GM12878 (cell line): ENCODE results near the gene NKAIN2. TPM values are rescaled to one million over a fixed set of nuclear protein-coding genes. Genes with fewer than 3 reads are reported as not detected.

Experiments used
- ATAC-seq: fragments of 200-7000 bp; cut with Tn5 transposase; 3 replicates; pipeline ENCODE4 v1.9.1; 2020; ENCODE audit warnings: mild to moderate bottlenecking, moderate library complexity
- BruUV-seq: library from RNA; stranded (reverse); fragments of 400-500 nt; replicated peaks from 2 replicates; lab custom pipeline; 2021; lab: Mats Ljungman, UMichigan
- CTCF ChIA-PET: fragments of 300-600 bp; sonication (Branson Sonifier 250); formaldehyde crosslinking; extraction: SDS; loops from one replicate; lab custom pipeline; 2021; ENCODE audit warnings: inconsistent platforms; lab: Yijun Ruan, JAX
- POLR2A ChIA-PET: fragments of 350-600 bp; formaldehyde crosslinking; extraction: SDS; loops from one replicate; lab custom pipeline; 2021; ENCODE audit warnings: inconsistent platforms; lab: Charles Lee
- RAD21 ChIA-PET: fragments of 300-600 bp; sonication (Branson Sonifier 250); formaldehyde crosslinking; loops from one replicate; lab custom pipeline; 2023; ENCODE audit warnings: antibody characterized with exemption; ENCODE audit not compliant: unreplicated experiment; lab: Charles Lee
- SMC1A ChIA-PET: fragments of 300-600 bp; sonication (Branson Sonifier 250); formaldehyde crosslinking; loops from one replicate; lab custom pipeline; 2023; ENCODE audit not compliant: unreplicated experiment, uncharacterized antibody; lab: Charles Lee
- DNase-seq: peaks from one replicate; pipeline ENCODE4 v3.0.0-alpha.2; 2011; ENCODE audit warnings: low read depth, low spot score
- FAIRE-seq: peaks from 3 replicates; lab custom pipeline; 2011; peaks lifted over from hg19 to GRCh38; lab: Jason Lieb, UNC
- H2AFZ ChIP-seq: 2 replicates; pipeline ENCODE4 v1.6.0; 2011; ENCODE audit warnings: low read depth, low read length, control low read depth; ENCODE audit not compliant: control insufficient read depth
- H3K27ac ChIP-seq: 2 replicates; pipeline ENCODE4 v1.5.1; 2011; ENCODE audit warnings: control low read depth; ENCODE audit not compliant: control insufficient read depth, insufficient read depth
- H3K27me3 ChIP-seq, 2 experiments: replicated peaks in 1 of 2; 2 replicates each; pipeline versions ENCODE4 v1.6.0 to v1.6.1; 2011; ENCODE audit warnings: low read length in 1 of 2; ENCODE audit not compliant: control insufficient read depth in 2 of 2, insufficient read depth in 2 of 2
- H3K36me3 ChIP-seq, 2 experiments: 2 replicates each; pipeline ENCODE4 v1.5.1; 2011; ENCODE audit warnings: low read length in 1 of 2; ENCODE audit not compliant: control insufficient read depth in 2 of 2, insufficient read depth in 2 of 2
- H3K4me1 ChIP-seq: 2 replicates; pipeline ENCODE4 v1.6.1; 2011; ENCODE audit warnings: mild to moderate bottlenecking, low read length, moderate library complexity, mixed read lengths; ENCODE audit not compliant: control insufficient read depth, insufficient read depth
- H3K4me2 ChIP-seq: 2 replicates; pipeline ENCODE4 v1.6.0; 2011; ENCODE audit warnings: control low read depth; ENCODE audit not compliant: control insufficient read depth, insufficient read depth
- H3K4me3 ChIP-seq: fragments of 200-600 bp; sonication (generic); 2 replicates; pipeline ENCODE4 v1.5.1; 2016
- H3K79me2 ChIP-seq: 2 replicates; pipeline ENCODE4 v1.6.0; 2011; ENCODE audit warnings: low read length; ENCODE audit not compliant: control insufficient read depth, insufficient read depth
- H3K9ac ChIP-seq: 2 replicates; pipeline ENCODE4 v1.8.0; 2011; ENCODE audit warnings: low read length, control low read depth, mixed read lengths; ENCODE audit not compliant: control insufficient read depth, insufficient read depth
- H3K9me3 ChIP-seq: replicated peaks from 3 replicates; pipeline ENCODE4 v1.5.1; 2011; ENCODE audit warnings: mild to moderate bottlenecking, low read length; ENCODE audit not compliant: control insufficient read depth, insufficient read depth
- H4K20me1 ChIP-seq: 2 replicates; pipeline ENCODE4 v1.6.0; 2011; ENCODE audit not compliant: control insufficient read depth, insufficient read depth
- ASH2L ChIP-seq: fragments of 300-600, 200-600 bp; sonication (generic); IDR thresholded peaks from 2 replicates; pipeline ENCODE4 v1.6.1; 2017; ENCODE audit warnings: low read depth, mild to moderate bottlenecking, borderline replicate concordance
- YY1 ChIP-seq: IDR thresholded peaks from 2 replicates; pipeline ENCODE4 v1.6.1; 2011; ENCODE audit warnings: low read depth, mild to moderate bottlenecking, low read length
- WGBS: methylation state at CpG from one replicate; pipeline ENCODE4 v1.1.6; 2016; ENCODE audit warnings: low lambda C conversion rate; ENCODE audit not compliant: insufficient replicate concordance, insufficient coverage; ENCODE audit errors: missing lambda C conversion rate; 5-methylcytosine and 5-hydroxymethylcytosine counted together
- in situ Hi-C: fragments of 300-500 bp; cut with MboI; formaldehyde crosslinking; loops from 9 replicates; pipeline ENCODE4 v1.14.3; 2018; ENCODE audit warnings: mixed read lengths
- intact Hi-C: fragments of 100-400 bp; cut with micrococcal nuclease; formaldehyde crosslinking; loops from one replicate; pipeline ENCODE4 v1.14.2; 2022; ENCODE audit not compliant: unreplicated experiment
- polyA plus RNA-seq, 11 experiments: library from polyadenylated mRNA; depleted of rRNA in 4 of 11; unstranded in 6 of 11; stranded (reverse) in 5 of 11; fragments of >200 nt; fragmentation: Nextera tagmentation in 4 of 11; fragmentation: Illumina TruSeq in 1 of 11; extraction: Ambion mirVana in 4 of 11; extraction: Trizol in 1 of 11; gene quantifications; 1 replicate in 1 of 11; 2 replicates in 10 of 11; pipeline versions ENCODE4 v1.2.1 to v1.2.3, GENCODE V29; 2011 to 2016; ENCODE audit warnings: inconsistent platforms in 2 of 11, missing spikeins in 2 of 11, low read depth in 1 of 11
- total RNA-seq, 4 experiments: library from RNA; depleted of rRNA in 3 of 4; stranded (reverse); fragments of >200 nt in 3 of 4; fragmentation: Illumina TruSeq in 1 of 4; extraction: Trizol in 1 of 4; gene quantifications; 2 replicates each; pipeline versions ENCODE4 v1.2.1 to v1.2.3, GENCODE V29; 2013 to 2021
- TF ChIP-seq, protein P1 (sequence below): IDR thresholded peaks from 2 replicates; pipeline ENCODE4 v1.6.1; 2011; ENCODE audit warnings: low read depth, low read length, improper control_type of control experiment, borderline replicate concordance
- TF ChIP-seq, protein P2 (sequence below): fragments of 450-650 bp; IDR thresholded peaks from 2 replicates; pipeline ENCODE4 v1.6.1; 2017; ENCODE audit warnings: mild to moderate bottlenecking, moderate library complexity
- TF ChIP-seq, protein P3 (sequence below): fragments of 450-650 bp; IDR thresholded peaks from 2 replicates; pipeline ENCODE4 v1.6.1; 2017; ENCODE audit warnings: low read depth, mild to moderate bottlenecking, moderate library complexity

The NKAIN2 gene
- total and polyA plus RNA-seq, 10 of the 15 experiments (the other 5 are each of a cell fraction or from before 2014, with no cell fraction given) = not detected

DNA sequence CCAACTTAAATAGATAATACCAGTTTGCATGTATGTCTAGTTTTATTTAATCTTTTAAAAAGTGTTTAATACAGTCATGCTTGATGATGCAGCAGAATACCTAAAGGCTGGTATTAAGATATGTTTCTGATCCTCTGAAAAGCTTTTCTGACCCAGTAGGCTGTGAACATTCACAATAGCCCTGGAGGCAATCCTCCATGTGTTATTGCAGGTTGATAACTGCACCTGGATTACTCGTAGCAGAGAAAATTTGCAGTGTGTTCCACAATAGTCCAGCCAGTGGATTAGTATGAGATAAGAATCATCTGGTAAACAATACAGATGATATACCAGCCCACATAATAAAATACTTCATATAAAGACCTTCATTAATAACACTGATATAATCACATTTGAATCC is 979.7 kb downstream of the NKAIN2 start:
- no peaks in the 10 kb centered on the region for H3K27me3 ChIP-seq
- POLR2A ChIA-PET = no interaction called here
- no peaks in the 10 kb centered on the region for H3K4me1 ChIP-seq
- intact Hi-C loops = no loop called here
- no peak overlapping the region for H3K27ac ChIP-seq
- DNase-seq = no peak
- H3K9me3 ChIP-seq = no peaks in the 10 kb centered on the region
- no peak overlapping the region for H3K9ac ChIP-seq
- H4K20me1 ChIP-seq = no peaks in the 10 kb centered on the region
- no peaks in the 10 kb centered on the region for H3K79me2 ChIP-seq
- no peak for ATAC-seq
- no peak for TF ChIP-seq YY1
- SMC1A ChIA-PET = no interaction called here
- no peak overlapping the region for H3K4me2 ChIP-seq
- H2AFZ ChIP-seq = no peak overlapping the region
- in situ Hi-C loops = loop anchor here (25.0 kb wide), 1 partner anchor 971 kb away; the partner anchor contains the start of gene NKAIN2
- CTCF ChIA-PET = no interaction called here
- RAD21 ChIA-PET = no interaction called here
- no TSS peak for BruUV-seq
- no peak overlapping the region for H3K4me3 ChIP-seq
- H3K36me3 ChIP-seq = no peaks in the 10 kb centered on the region
- FAIRE-seq = no peak
- WGBS = 44% methylated on average over 1 of the region's 1 CpG

DNA sequence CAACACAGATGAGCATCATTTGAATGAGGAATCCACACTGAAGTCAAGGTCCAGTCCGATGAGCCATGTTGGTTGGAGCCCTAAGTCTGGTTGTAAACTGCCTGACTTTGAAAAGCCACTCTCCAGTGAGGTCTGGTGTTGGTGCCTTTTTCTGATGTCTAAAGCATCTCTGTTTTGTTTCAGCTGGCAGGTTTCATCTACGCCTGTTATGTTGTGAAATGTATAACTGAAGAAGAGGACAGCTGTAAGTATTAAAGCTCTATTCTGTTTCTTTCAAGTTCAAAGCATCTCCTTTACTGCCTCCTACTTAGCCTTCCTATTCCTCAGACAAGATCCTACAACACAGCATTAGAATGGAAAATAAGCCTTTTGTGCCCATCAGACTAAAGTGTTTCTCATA is 987.5 kb downstream of the NKAIN2 start:
- no peak for TF ChIP-seq ASH2L
- TF ChIP-seq, protein P1, sequence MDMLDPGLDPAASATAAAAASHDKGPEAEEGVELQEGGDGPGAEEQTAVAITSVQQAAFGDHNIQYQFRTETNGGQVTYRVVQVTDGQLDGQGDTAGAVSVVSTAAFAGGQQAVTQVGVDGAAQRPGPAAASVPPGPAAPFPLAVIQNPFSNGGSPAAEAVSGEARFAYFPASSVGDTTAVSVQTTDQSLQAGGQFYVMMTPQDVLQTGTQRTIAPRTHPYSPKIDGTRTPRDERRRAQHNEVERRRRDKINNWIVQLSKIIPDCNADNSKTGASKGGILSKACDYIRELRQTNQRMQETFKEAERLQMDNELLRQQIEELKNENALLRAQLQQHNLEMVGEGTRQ = no peak
- TF ChIP-seq, protein P2, sequence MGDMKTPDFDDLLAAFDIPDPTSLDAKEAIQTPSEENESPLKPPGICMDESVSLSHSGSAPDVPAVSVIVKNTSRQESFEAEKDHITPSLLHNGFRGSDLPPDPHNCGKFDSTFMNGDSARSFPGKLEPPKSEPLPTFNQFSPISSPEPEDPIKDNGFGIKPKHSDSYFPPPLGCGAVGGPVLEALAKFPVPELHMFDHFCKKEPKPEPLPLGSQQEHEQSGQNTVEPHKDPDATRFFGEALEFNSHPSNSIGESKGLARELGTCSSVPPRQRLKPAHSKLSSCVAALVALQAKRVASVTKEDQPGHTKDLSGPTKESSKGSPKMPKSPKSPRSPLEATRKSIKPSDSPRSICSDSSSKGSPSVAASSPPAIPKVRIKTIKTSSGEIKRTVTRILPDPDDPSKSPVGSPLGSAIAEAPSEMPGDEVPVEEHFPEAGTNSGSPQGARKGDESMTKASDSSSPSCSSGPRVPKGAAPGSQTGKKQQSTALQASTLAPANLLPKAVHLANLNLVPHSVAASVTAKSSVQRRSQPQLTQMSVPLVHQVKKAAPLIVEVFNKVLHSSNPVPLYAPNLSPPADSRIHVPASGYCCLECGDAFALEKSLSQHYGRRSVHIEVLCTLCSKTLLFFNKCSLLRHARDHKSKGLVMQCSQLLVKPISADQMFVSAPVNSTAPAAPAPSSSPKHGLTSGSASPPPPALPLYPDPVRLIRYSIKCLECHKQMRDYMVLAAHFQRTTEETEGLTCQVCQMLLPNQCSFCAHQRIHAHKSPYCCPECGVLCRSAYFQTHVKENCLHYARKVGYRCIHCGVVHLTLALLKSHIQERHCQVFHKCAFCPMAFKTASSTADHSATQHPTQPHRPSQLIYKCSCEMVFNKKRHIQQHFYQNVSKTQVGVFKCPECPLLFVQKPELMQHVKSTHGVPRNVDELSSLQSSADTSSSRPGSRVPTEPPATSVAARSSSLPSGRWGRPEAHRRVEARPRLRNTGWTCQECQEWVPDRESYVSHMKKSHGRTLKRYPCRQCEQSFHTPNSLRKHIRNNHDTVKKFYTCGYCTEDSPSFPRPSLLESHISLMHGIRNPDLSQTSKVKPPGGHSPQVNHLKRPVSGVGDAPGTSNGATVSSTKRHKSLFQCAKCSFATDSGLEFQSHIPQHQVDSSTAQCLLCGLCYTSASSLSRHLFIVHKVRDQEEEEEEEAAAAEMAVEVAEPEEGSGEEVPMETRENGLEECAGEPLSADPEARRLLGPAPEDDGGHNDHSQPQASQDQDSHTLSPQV = no peak
- TF ChIP-seq, protein P3, sequence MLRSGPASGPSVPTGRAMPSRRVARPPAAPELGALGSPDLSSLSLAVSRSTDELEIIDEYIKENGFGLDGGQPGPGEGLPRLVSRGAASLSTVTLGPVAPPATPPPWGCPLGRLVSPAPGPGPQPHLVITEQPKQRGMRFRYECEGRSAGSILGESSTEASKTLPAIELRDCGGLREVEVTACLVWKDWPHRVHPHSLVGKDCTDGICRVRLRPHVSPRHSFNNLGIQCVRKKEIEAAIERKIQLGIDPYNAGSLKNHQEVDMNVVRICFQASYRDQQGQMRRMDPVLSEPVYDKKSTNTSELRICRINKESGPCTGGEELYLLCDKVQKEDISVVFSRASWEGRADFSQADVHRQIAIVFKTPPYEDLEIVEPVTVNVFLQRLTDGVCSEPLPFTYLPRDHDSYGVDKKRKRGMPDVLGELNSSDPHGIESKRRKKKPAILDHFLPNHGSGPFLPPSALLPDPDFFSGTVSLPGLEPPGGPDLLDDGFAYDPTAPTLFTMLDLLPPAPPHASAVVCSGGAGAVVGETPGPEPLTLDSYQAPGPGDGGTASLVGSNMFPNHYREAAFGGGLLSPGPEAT = no peak
- H3K4me2 ChIP-seq = no peak overlapping the region
- no peaks in the 10 kb centered on the region for H3K9me3 ChIP-seq
- BruUV-seq = no TSS peak
- H3K9ac ChIP-seq = no peak overlapping the region
- ATAC-seq (no peak), FAIRE-seq (no peak), DNase-seq (no peak)
- no peak overlapping the region for H2AFZ ChIP-seq
- ChIA-PET SMC1A (no interaction called here), RAD21 (no interaction called here), CTCF (no interaction called here), POLR2A (no interaction called here)
- no peaks in the 10 kb centered on the region for H3K27me3 ChIP-seq
- H4K20me1 ChIP-seq = no peaks in the 10 kb centered on the region
- WGBS = 0% methylated on average over 2 of the region's 2 CpGs
- in situ Hi-C loops = loop anchor here (25.0 kb wide), 1 partner anchor 979 kb away; the partner anchor contains the start of gene NKAIN2
- intact Hi-C loops = no loop called here
- H3K36me3 ChIP-seq = no peaks in the 10 kb centered on the region
- no peak overlapping the region for H3K27ac ChIP-seq
- H3K4me1 ChIP-seq = no peaks in the 10 kb centered on the region
- no peak overlapping the region for H3K4me3 ChIP-seq
- H3K79me2 ChIP-seq = no peaks in the 10 kb centered on the region
